ENCODE data around the gene ALOX5AP. TPM values are rescaled to one million over a fixed set of nuclear protein-coding genes. Genes with fewer than 3 reads are reported as not detected.
A peak's percentile ranks its signal among the peaks of the same experiment; 100 is the strongest.

Gene ALOX5AP
- total RNA-seq, 1 donor from 2014 or later: 7.2 TPM

GRCh38 chr13:30802953-30803478 is 67.7 kb downstream of the ALOX5AP start:
- no peaks in the 10 kb centered on the region for H3K9me3 ChIP-seq (replicated peaks)
- no peaks in the 10 kb centered on the region for H3K36me3 ChIP-seq
- H3K4me3 ChIP-seq: peak overlapping the region; percentile 55
- no peaks in the 10 kb centered on the region for H3K27me3 ChIP-seq (ENCODE audit: low read depth)
- H3K27ac ChIP-seq (replicated peaks): no peak overlapping the region
- peaks cover 35% of the 10 kb centered on the region for H3K4me1 ChIP-seq
- TF ChIP-seq CTCF (IDR thresholded peaks at IDR 0.05; ENCODE audit: borderline replicate concordance): peak; percentile 97
- DNase-seq: peak; percentile 86
- intact Hi-C loops (cut with micrococcal nuclease): loop anchor here (10.0 kb wide), 1 partner anchor 128 kb away; no protein-coding TSS in a partner anchor

- H3K4me1 ChIP-seq: peaks cover 35% of the 10 kb centered on the region
- H3K27ac ChIP-seq (replicated peaks): no peak overlapping the region
- H3K4me3 ChIP-seq: peak overlapping the region; percentile 55
- no peaks in the 10 kb centered on the region for H3K36me3 ChIP-seq
- H3K9me3 ChIP-seq (replicated peaks): no peaks in the 10 kb centered on the region
- H3K27me3 ChIP-seq (ENCODE audit: low read depth): no peaks in the 10 kb centered on the region
- DNase-seq: no peak
- no peak for TF ChIP-seq CTCF (IDR thresholded peaks at IDR 0.05; ENCODE audit: borderline replicate concordance)
- intact Hi-C loops (cut with micrococcal nuclease): loop anchor here (10.0 kb wide), 1 partner anchor 129 kb away; no protein-coding TSS in a partner anchor
These were observed 68.4 kb downstream of the ALOX5AP start for GRCh38 chr13:30803749-30804148.

- no peaks in the 10 kb centered on the region for H3K9me3 ChIP-seq (replicated peaks)
- H3K27ac ChIP-seq (replicated peaks): no peak overlapping the region
- H3K4me3 ChIP-seq: no peak overlapping the region
- DNase-seq: no peak
- H3K4me1 ChIP-seq: peaks cover 35% of the 10 kb centered on the region
- H3K27me3 ChIP-seq (ENCODE audit: low read depth): no peaks in the 10 kb centered on the region
- TF ChIP-seq CTCF (IDR thresholded peaks at IDR 0.05; ENCODE audit: borderline replicate concordance): peak; percentile 10
- no peaks in the 10 kb centered on the region for H3K36me3 ChIP-seq
- intact Hi-C loops (cut with micrococcal nuclease): loop anchor here (10.0 kb wide), 1 partner anchor 130 kb away; no protein-coding TSS in a partner anchor
These were observed 69.1 kb downstream of the ALOX5AP start for GRCh38 chr13:30804474-30804873.

- intact Hi-C loops (cut with micrococcal nuclease): loop anchor here (10.0 kb wide), 1 partner anchor 130 kb away; no protein-coding TSS in a partner anchor
- Histone ChIP-seq H3K36me3 (no peaks in the 10 kb centered on the region), H3K27me3 (ENCODE audit: low read depth) (no peaks in the 10 kb centered on the region), H3K4me3 (no peak overlapping the region), H3K27ac (replicated peaks) (no peak overlapping the region), H3K4me1 (peaks cover 35% of the 10 kb centered on the region), H3K9me3 (replicated peaks) (no peaks in the 10 kb centered on the region)
- TF ChIP-seq CTCF (IDR thresholded peaks at IDR 0.05; ENCODE audit: borderline replicate concordance): no peak
- no peak for DNase-seq
These were observed 69.8 kb downstream of the ALOX5AP start for GRCh38 chr13:30805132-30805537.

GRCh38 chr13:30805603-30806011 is 70.3 kb downstream of the ALOX5AP start:
- Histone ChIP-seq H3K4me3 (no peak overlapping the region), H3K4me1 (peaks cover 35% of the 10 kb centered on the region), H3K27me3 (ENCODE audit: low read depth) (no peaks in the 10 kb centered on the region), H3K9me3 (replicated peaks) (no peaks in the 10 kb centered on the region), H3K36me3 (no peaks in the 10 kb centered on the region), H3K27ac (replicated peaks) (no peak overlapping the region)
- TF ChIP-seq CTCF (IDR thresholded peaks at IDR 0.05; ENCODE audit: borderline replicate concordance): no peak
- intact Hi-C loops (cut with micrococcal nuclease): loop anchor here (10.0 kb wide), 1 partner anchor 131 kb away; no protein-coding TSS in a partner anchor
- DNase-seq: no peak
